Glomerular visceral epithelial cell (primary cell): ENCODE results near the gene BRSK2.
"Not testable (repeated sequence)": the region's sequence is repeated elsewhere in the genome, so short reads cannot be mapped to it uniquely, and the experiment has no call there.

ENCODE experiments used
- DNase-seq: peaks from one replicate; pipeline ENCODE4 v3.0.0-alpha.2; 2016; ENCODE audit errors: extremely low spot score

Gene BRSK2

DNA sequence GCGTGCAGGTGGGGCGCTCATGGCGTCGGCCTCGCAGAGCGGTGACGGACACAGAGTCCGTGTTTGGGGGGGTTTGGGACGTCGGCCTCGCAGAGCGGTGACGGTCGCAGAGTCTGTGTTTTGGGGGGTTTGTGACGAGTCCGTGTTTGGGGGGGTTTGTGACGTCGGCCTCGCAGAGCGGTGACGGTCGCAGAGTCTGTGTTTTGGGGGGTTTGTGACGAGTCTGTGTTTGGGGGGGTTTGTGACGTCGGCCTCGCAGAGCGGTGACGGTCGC, 20.1 kb downstream of the BRSK2 start:
- DNase-seq = not testable (repeated sequence)

DNA sequence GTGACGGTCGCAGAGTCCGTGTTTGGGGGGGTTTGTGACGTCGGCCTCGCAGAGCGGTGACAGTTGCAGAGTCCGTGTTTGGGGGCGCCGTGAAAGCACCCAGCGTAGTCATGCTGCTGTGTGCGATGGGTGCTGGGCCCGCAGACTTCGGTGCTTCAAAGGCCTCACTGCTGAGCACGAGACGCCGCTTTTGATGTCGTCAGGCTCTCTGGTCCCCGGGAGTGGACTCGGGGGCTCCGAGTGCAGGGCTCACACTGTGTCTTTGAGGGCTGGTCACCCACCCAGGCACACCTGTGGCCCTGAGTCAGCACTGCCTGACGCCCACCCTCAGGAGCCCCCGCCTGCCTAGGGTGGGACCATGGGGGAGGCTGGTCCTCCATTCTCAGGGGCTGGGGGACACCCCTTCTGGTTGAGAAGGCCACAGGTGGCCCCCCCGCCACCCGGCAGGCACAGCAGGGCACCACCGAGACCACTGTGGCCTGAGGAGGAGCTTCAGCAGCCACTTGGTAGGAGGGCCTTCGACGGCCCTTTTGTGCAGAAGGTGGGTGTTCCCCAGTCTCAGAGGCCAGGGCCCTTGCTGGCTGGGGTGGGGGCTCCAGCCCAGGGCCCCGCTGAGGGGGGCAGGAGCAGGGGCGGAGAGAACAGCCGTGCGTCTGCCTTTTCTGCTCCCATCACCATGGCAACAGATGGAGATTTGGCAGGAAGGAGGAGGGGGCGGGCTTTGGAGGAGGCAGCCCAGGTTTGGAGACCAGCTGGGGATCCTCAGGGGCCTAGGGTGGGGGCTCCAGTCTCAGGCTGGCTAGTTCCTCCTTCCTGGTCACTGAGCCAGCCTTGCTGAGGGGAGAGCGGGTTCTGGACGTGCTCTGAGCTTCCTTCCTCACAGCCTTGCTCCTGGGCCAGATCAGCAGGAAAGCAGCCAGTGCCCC, 20.9 kb downstream of the BRSK2 start:
- no peak for DNase-seq

DNA sequence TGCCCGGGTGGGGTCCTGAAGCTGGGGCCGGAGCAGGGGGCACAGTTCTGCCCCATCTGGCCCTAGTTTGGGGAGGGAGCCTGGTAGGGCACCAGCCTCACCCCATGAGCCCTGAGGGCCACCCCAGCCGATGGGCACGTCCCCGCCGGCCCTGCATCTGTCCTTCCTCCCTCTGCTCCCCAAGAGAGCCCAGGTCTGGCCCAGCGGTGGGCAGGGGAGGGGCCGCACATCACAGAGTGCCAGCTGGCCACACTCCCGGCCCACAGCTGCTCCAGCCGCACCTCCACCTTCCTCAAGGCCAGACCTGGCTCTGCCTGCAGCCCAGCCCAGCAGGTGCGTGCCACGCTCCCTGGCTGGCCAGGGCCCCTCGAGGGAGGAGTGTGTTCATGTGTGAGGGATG, 21.6 kb downstream of the BRSK2 start:
- DNase-seq = no peak

DNA sequence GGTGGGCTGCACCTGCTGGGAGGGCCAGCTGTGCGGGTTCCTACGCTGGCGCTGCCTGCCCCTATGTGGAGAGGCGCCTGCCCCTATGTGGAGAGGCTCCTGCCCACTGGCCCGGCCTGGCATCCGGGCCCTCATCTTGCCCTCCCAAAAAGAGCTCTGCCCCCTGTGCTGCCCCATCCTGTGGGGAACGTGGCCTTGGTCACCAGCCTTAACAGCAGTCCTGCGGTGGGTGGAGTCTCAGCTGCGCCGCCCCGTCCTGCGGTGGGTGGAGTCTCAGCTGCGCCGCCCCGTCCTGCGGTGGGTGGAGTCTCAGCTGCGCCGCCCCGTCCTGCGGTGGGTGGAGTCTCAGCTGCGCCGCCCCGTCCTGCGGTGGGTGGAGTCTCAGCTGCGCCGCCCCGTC, 22.0 kb downstream of the BRSK2 start:
- DNase-seq = not testable (repeated sequence)

DNA sequence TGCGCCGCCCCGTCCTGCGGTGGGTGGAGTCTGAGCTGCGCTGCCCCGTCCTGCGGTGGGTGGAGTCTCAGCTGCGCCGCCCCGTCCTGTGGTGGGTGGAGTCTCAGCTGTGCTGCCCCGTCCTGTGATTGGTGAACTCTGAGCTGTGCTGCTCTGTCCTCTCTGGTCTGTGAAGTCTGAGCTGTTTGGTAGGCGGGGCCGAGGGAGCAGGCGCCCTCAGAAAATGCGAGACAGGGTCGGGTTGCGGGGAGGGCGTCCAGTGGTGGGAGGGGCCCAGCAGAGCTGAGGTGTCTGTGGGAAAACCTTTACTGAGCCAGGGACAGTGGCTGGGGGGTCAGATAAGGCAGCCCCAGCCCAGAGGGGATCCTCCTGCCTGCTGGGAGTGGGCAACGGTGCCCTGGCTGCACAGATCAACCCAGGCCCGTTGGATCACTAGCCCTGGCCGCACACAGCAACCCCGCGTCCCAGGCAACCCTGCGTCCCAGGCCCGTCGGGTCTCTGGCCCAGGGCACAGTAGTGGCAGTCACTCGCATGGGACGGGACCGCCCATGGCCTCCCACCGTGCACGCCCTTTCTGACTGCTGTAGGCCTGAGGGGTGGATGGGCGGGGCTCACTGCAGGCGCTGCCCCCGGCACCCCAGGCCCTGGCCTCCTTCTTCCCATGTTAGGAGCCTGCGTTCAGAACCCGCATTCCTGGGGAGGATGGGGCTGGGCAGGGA, 22.8 kb downstream of the BRSK2 start:
- no peak for DNase-seq

DNA sequence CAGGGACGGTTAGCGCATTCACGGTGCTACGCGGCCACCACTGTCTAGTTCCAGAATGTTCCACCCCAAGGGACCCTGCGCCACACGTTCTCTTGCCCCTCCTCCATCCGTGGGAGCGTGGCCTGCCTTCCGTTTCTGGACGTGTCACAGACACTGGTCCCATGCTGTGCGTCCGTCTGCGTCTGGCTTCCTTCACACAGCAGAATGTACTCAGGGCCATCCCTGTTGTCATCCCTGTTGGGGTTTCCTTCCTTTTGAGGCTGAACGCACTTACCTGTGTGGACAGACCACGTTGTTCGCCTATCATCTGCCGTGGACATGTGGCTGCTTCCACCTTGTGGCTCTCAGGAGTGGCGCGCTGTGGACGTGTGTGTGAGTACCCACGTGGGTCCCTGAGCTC, 24.9 kb downstream of the BRSK2 start:
- no peak for DNase-seq

DNA sequence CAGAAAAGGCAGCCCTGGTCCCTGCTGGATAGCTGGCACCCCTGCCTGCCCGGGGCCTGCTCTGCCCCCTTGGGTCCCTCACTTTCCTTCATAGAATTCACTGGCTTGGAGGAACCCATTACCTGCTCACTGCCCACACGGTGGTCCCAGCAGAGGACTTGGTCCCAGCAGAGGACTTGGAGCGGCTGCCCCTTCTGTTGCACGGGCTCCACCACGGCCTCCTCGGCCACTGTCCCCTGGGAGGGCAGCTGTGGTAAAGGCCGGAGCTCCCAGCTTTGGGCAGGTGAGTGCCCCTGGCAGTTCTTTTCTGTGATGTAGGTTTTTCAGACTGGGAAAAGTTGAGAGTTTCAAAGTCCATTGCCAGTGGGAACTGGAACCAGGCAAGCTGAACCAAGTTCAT, 25.9 kb downstream of the BRSK2 start:
- no peak for DNase-seq

DNA sequence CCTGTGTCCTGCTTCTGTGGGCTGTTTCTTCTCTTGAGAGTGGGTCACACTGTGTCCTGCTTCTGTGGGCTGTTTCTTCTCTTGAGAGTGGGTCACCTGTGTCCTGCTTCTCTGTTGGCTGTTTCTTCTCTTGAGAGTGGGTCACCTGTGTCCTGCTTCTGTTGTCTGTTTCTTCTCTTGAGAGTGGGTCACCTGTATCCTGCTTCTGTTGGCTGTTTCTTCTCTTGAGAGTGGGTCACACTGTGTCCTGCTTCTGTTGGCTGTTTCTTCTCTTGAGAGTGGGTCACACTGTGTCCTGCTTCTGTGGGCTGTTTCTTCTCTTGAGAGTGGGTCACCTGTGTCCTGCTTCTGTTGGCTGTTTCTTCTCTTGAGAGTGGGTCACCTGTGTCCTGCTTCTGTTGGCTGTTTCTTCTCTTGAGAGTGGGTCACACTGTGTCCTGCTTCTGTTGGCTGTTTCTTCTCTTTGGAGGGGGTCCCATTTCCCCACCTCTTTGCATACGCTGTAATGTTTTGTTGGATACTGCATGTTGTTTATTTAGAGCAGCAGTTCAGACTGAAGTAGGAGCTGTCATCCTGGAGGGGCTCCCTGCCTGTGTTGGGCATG, 28.6 kb downstream of the BRSK2 start:
- DNase-seq = not testable (repeated sequence)

DNA sequence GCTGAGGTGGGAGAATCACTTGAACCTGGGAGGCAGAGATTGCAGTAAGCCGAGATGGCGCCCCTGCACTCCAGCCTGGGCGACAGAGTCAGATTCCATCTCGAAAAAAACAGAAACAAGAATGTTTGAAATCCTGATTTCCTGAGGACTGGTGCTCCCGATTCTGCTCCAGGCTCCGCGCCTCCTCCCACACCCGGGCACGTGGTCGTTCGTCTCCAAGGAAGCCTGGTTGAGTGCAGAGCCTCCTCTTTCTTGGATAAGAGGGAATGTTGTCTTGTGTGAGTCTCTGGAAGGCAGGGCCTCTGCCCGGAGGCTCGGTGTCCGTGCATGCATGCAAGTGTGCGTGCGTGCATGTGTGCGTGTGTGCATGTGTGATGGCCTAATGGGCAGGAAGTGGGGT, 30.1 kb downstream of the BRSK2 start:
- no peak for DNase-seq

DNA sequence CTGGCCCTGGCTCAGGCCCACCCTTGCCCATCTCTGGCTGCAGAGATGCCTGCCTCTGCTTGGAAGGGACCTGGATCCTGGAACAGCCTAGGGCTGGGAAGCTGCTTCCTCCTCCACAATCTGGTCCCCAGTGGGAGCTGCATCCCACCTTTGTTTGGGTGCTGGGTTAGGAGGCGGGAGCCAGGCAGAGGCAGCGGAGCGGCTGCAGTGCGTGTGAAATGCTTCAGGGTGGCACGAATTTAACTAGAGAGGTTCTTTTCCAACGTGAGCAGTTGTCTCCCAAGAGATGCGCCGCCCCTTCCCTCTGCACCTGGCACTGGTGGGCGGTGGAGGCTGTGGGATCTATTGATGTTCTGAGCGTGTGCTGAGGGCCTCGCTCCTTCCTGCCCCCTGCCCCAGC, 31.6 kb downstream of the BRSK2 start:
- no peak for DNase-seq

DNA sequence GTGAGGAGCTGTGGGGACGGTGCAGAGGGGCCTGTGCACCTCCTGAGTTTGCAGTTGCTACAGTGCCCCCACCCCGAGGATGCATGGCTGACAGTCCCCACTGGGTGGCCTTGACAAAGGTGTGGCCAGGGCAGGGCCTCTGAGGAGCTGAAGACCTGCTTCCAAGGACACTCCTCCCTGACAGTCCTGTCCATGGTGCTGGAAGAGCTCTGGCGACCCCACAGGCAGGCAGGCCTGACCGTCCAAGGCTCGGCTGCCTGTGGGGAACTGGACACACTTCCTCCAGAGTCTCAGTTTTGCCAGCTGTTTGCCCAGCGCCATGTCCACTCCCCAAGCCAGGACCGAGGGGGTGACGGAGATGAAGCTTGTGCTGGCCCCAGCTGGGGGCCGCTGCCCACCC, 32.7 kb downstream of the BRSK2 start:
- no peak for DNase-seq

DNA sequence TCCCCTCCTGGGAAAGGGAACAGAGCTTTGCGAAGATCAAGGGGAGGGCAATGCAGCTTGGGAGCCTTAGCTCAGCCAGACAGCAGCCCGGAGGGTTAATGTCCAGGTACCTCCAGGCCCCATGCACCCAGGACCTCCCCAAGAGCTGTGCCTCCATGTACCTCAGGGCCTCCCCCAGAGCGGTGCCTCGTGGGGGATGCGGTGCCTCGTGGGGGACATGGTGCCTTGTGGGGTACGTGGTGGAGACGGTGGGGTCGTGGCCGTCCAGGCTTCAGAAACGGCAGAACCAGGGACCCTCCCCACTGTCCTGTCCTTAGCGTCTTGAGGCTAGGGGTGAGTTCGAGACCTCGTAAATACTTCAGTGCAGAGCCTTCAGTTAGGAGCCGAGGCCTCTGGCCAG, 33.2 kb downstream of the BRSK2 start:
- DNase-seq = no peak

DNA sequence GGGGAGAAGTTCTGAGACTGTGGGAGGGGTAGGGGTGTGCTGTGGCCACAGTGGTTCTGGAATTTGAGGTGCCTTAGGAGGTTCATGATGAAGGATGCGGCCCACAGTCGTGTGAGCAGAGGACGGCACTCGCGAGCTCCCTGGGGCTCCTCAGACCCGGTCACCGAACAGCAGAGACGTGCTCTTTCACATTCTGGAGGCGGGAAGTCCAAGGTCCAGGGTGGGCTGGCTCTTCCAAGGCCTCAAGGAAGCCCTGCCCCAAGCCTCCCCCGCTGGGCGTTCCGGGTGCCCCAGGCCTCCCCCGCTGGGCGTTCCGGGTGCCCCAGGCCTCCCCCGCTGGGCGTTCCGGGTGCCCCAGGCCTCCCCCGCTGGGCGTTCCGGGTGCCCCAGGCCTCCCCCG, 33.7 kb downstream of the BRSK2 start:
- DNase-seq = not testable (repeated sequence)

DNA sequence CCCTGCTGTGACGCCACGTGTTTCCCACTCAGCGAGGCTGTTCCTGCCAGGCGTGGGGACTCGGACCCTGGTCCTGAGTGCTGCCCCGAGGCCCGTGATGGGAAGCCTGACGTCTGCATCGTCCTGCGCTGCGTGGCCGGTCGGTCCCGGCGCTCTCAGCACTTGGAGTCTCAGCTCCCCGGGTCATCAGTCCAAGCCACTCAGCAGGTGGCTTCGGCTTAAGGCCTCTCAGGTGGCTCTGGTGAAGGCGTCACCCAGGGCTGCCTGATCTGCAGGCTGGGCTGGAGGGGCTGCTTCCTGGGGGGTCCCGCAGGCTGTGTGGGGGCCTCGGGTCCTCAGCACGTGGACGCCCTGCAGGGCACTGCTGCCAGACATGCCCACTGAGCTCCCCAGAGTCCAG, 35.3 kb downstream of the BRSK2 start:
- DNase-seq = no peak

DNA sequence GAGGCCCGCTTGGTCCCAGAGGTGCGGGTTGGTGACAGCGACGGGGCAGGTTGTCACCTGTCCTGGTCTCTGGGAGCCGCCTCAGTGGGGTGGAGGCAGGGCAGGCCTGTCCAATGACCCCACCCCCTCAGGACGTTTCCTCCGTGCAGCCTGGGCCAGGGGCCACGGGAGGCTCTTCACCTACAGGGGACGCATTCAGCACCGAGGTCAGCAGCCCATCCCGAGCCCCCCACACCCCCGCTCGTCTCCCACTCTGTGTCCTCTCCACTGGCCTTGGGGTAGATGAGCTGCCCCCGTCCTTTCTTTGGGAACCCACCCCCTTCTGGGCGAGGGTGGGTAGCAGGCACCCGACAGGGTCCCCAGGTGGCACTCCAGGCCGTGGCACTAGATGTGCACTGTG, 35.7 kb downstream of the BRSK2 start:
- no peak for DNase-seq

DNA sequence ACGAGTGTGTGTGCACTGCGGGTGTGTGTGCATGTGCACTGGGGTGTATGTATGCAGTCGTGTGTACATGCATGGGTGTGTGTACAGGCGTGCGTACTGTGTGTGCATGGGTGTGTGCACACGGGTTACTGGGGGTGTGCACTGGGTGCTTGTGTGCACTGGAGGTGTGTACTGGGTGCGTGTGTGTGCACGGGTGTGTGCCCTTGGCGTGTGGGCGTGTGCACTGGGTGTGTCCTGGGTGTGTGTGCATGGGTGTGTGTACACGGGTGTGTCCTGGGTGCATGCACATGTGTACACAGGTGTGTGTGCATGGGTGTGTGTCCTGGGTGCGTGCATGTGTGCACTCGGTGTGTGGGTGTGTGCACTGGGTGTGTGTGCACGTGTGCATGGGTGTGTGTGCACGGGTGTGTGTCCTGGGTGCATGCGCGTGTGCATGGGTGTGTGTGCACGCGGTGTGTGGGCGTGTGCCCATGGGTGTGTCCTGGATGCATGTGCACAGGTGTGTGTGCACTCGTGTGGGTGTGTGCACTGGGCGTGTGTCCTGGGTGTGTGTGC, 39.1 kb downstream of the BRSK2 start:
- DNase-seq = no peak

DNA sequence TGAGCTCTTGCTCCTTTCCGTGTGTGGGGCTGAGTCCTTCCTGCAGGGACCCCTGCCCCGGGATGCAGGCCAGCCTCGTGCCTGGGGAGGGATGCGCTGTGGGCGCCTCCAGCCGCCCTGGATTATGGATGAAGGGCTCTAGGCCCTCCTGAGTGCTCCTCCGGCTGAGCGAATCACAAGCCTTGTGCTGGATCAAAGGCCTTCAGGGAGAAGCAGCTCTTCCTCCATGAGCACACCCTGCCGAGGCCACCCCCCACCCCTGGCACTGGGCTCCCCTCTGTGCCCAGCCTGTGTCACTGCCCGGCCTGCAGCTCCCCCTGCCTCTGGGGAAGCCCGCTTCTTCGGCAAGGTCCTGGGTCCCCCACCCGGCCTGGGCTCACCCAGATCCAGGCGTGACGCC, 43.8 kb downstream of the BRSK2 start:
- no peak for DNase-seq

DNA sequence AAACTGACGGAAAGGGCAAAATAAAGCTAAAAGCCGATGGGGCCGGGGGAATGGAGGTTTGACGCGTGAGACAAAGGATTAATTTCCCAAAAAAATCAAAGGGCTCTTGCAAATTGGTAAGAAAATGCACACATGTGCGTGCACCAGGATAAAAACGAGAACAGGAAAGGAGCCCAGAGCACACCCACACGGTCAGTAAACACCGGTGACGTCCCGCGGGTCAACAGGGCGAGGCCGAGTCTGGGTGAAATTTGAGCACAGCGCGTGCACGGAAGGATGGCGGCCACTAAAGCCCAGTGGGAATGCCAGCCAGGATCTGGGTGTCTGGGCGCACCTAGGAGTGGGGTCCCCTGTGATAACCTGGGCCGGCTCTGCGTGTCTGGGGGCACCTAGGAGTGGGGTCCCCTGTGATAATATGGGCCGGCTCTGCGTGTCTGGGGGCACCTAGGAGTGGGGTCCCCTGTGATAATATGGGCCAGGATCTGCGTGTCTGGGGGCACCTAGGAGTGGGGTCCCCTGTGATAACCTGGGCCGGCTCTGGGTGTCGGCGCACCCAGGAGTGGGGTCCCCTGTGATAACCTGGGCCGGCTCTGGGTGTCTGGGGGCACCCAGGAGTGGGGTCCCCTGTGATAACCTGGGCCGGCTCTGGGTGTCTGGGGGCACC, 44.4 kb downstream of the BRSK2 start:
- DNase-seq = no peak

DNA sequence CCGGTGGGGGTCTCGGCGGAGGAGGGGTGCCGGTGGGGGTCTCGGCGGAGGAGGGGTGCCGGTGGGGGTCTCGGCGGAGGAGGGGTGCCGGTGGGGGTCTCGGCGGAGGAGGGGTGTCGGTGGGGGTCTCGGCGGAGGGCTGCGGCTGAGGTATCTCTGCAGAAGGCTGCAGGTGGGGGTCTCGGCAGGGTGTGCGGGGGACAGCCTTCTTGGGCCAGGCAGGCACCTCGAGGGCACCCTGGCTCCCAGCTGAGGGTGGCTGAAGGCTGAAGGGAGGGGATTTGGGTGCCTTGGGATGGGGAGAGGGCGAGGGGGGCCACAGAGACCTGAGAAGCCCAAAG, 45.7 kb downstream of the BRSK2 start:
- DNase-seq = not testable (repeated sequence)

DNA sequence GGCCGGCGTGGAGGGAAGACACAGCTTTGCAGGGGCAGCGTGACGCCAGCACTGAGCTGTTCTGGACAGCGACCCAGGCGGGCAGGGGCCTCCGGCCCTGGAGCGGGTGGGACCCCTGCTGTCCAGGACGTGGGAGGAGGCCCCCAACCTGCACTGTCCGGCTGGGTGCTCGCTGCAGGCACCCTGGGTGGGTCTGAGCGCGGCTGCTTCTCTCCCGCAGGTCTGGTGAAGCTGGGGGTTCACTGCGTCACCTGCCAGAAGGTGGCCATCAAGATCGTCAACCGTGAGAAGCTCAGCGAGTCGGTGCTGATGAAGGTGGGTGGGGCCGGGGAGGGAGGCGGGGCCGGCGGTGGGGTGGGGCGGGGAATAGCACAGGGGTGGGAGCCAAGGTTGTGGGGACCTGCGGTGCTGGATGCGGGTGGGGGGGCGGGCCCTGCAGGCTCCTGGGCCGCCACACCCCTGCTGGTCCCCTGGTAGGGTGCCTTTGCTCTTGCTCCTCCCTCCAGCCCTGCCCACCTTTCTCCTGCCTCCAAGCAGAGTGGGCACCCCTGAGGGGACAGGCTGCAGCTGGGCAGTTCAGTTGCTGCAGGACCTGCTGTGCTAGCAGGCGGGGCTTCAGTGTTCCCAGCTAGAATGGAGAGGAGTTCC, 46.2 kb downstream of the BRSK2 start:
- no peak for DNase-seq

DNA sequence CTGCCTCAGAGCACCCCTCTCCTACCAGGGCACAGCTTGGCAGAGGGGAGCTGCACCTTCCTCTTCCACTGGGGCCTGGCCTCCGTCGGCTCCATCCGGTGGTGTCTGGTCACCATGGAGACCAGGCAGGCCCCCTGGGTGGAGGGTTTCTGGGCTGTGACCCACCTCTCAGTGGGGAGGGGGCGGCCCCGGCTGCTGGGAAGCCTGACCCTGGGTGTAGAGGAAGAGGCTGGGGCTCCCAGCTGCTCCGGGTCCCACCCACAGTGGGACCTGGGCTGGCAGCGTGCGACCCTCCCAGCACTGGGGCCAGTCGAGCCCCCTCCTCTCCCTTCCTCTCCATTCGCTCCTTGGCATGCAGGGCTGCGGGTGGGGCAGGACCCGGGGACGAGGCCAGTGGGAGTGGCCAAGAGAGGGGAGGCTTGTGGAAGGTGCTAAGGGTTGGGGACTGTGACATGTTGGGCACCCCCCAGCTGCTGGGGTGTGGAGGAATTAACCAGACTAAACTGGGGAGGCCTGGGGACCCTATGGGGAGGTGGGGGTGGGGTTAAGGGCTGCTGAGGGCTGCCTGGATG, 46.8 kb downstream of the BRSK2 start:
- DNase-seq = no peak
